Measurements from ENCODE around the gene RIPOR3.

DNA sequence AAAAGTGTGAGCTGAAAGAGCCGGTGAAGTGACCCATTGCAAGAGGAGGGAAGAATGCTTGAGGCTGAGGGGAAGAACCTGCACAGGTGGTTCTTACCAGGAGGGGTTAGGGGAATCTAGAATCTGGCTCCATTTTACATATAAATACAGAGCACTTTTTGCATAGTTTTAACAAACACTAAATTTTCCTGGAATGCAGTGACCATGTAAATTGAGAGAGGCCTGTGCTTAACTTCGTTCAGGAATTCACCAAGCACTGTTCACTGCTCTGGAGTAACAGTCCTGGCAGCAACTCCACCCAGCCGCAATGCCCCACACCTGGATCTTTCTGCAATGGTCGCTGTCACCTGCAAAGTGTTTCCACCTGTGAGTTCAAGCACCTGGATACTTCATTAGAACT is 13.2 kb upstream of the RIPOR3 start:
- TF ChIP-seq CTCF (IDR thresholded peaks at IDR 0.05; ENCODE audit: low read depth, low read length) = no peak
- TF ChIP-seq EZH2phosphoT487 (IDR thresholded peaks at IDR 0.05; ENCODE audit: low read depth) = no peak

Data from OCI-LY3 (cell line).